PC-3 (cell line): ENCODE measurements around the gene GPANK1. TPM values are rescaled to one million over a fixed set of nuclear protein-coding genes. Genes with fewer than 3 reads are reported as not detected.

ENCODE experiments used
- ATAC-seq: fragments of 200-7000 bp; cut with Tn5 transposase; 2 replicates; pipeline ENCODE4 v1.9.1; 2020; ENCODE audit warnings: mild to moderate bottlenecking, moderate library complexity
- BruUV-seq: library from RNA; stranded (reverse); fragments of 400-500 nt; replicated peaks from 2 replicates; lab custom pipeline; 2021; lab: Mats Ljungman, UMichigan
- CTCF ChIA-PET: fragments of 300-600 bp; sonication (Branson Sonifier 250); formaldehyde crosslinking; loops from one replicate; lab custom pipeline; 2022; ENCODE audit warnings: antibody characterized with exemption; lab: Charles Lee
- POLR2A ChIA-PET: fragments of 300-600 bp; sonication (Branson Sonifier 250); formaldehyde crosslinking; loops from one replicate; lab custom pipeline; 2022; ENCODE audit warnings: antibody characterized with exemption; ENCODE audit not compliant: unreplicated experiment; lab: Charles Lee
- DNase-seq: peaks from one replicate; pipeline ENCODE4 v3.0.0-alpha.2; 2015
- H2AFZ ChIP-seq: fragments of 300-600 bp; sonication (generic); 2 replicates; pipeline ENCODE4 v1.6.0; 2016; ENCODE audit warnings: antibody characterized with exemption, low read length
- H3F3A ChIP-seq: fragments of 300-600 bp; sonication (generic); one replicate; pipeline ENCODE4 v1.6.0; 2017; ENCODE audit warnings: antibody characterized with exemption, low read length, control low read depth, mild to moderate bottlenecking; ENCODE audit not compliant: unreplicated experiment
- H3K27ac ChIP-seq: fragments of 300-600 bp; sonication (generic); 2 replicates; pipeline ENCODE4 v1.5.1; 2016; ENCODE audit warnings: mild to moderate bottlenecking, low read length
- H3K27me3 ChIP-seq: fragments of 300-600 bp; sonication (generic); 2 replicates; pipeline ENCODE4 v1.6.1; 2016; ENCODE audit warnings: low read length, mixed read lengths
- H3K36me3 ChIP-seq: fragments of 300-600 bp; sonication (generic); 2 replicates; pipeline ENCODE4 v1.6.1; 2016; ENCODE audit warnings: low read depth, mixed run types, low read length, mixed read lengths
- H3K4me1 ChIP-seq: fragments of 300-600 bp; sonication (generic); 2 replicates; pipeline ENCODE4 v1.5.1; 2016; ENCODE audit warnings: low read length; ENCODE audit not compliant: insufficient read depth
- H3K4me2 ChIP-seq: fragments of 300-600 bp; sonication (generic); 2 replicates; pipeline ENCODE4 v1.6.0; 2016; ENCODE audit warnings: low read length
- H3K4me3 ChIP-seq: fragments of 300-600 bp; sonication (generic); 2 replicates; pipeline ENCODE4 v1.5.1; 2016; ENCODE audit warnings: mild to moderate bottlenecking, low read length, mixed read lengths
- H3K79me2 ChIP-seq: fragments of 300-600 bp; sonication (generic); 2 replicates; pipeline ENCODE4 v1.6.1; 2017; ENCODE audit warnings: low read length, mixed read lengths
- H3K9ac ChIP-seq: fragments of 300-600 bp; sonication (generic); 2 replicates; pipeline ENCODE4 v1.6.0; 2016; ENCODE audit warnings: mild to moderate bottlenecking, low read length
- H3K9me2 ChIP-seq: fragments of 300-600 bp; sonication (generic); replicated peaks from 2 replicates; pipeline ENCODE4 v1.6.1; 2016; ENCODE audit warnings: mixed run types, low read length, mixed read lengths
- H3K9me3 ChIP-seq: fragments of 300-600 bp; sonication (generic); 2 replicates; pipeline ENCODE4 v1.6.1; 2016; ENCODE audit warnings: low read length, mixed read lengths
- H4K20me1 ChIP-seq: fragments of 300-600 bp; sonication (generic); 2 replicates; pipeline ENCODE4 v1.6.1; 2016; ENCODE audit warnings: low read length, mixed read lengths
- CTCF ChIP-seq: fragments of 300-600 bp; sonication (generic); conservative IDR thresholded peaks from 2 replicates; pipeline ENCODE4 v1.5.1; 2017; ENCODE audit warnings: antibody characterized with exemption, low read depth, mild to moderate bottlenecking, low read length
- EZH2 ChIP-seq: fragments of 300-600 bp; sonication (generic); IDR thresholded peaks from one replicate; pipeline ENCODE4 v1.6.1; 2017; ENCODE audit warnings: antibody characterized with exemption, mild to moderate bottlenecking, low read length; ENCODE audit not compliant: unreplicated experiment
- EZH2phosphoT487 ChIP-seq: fragments of 300-600 bp; sonication (generic); IDR thresholded peaks from 2 replicates; pipeline ENCODE4 v1.6.1; 2018; ENCODE audit warnings: mild to moderate bottlenecking, antibody characterized with exemption, low read length, borderline replicate concordance
- intact Hi-C: fragments of 100-400 bp; cut with micrococcal nuclease; formaldehyde crosslinking; loops from 2 replicates; pipeline ENCODE4 v1.9.0; 2023
- total RNA-seq: library from RNA; depleted of rRNA; stranded (reverse); fragments of >200 nt; gene quantifications from 2 replicates; pipeline ENCODE4 v1.2.3, GENCODE V29; 2014

The GPANK1 gene
- total RNA-seq, 1 experiment from 2014 or later: 11.8 TPM

- Histone ChIP-seq H3K4me3 (peak overlapping the region; percentile 92), H3K27me3 (no peaks in the 10 kb centered on the region), H4K20me1 (no peaks in the 10 kb centered on the region), H3K36me3 (peaks cover 42% of the 10 kb centered on the region), H3K79me2 (peaks cover 52% of the 10 kb centered on the region), H3K4me1 (peaks cover 22% of the 10 kb centered on the region), H3K4me2 (peak overlapping the region; percentile 99), H2AFZ (peak overlapping the region; percentile 69), H3F3A (no peaks in the 10 kb centered on the region), H3K9me3 (no peaks in the 10 kb centered on the region), H3K27ac (peak overlapping the region; percentile 40), H3K9me2 (no peaks in the 10 kb centered on the region), H3K9ac (peak overlapping the region; percentile 96)
- DNase-seq (no peak), ATAC-seq (no peak)
- no peak for TF ChIP-seq EZH2
- no peak for TF ChIP-seq CTCF
- no peak for TF ChIP-seq EZH2phosphoT487
- CTCF ChIA-PET: interaction anchor here (0.6 kb wide), 1 partner anchor 75 kb away, joined by 5 read pairs; no protein-coding TSS in a partner anchor
- POLR2A ChIA-PET: interaction anchor here (0.7 kb wide), 1 partner anchor 55 kb away, joined by 6 read pairs; the partner anchor contains the start of gene LY6G6C
- TSS peak; percentile 44 for BruUV-seq
- intact Hi-C loops: loop anchor here (5.0 kb wide), 1 partner anchor 119 kb away; the partner anchor contains the start of genes ATP6V1G2 and NFKBIL1
These were observed 1.7 kb upstream of the GPANK1 start for GRCh38 chr6:31666337-31666965.

GRCh38 chr6:31665501-31666336, 922 bp upstream of the GPANK1 start, which contains the start of gene CSNK2B:
TSS of gene CSNK2B (plus strand) at chr6:31666080. CDS start at chr6:31666832, 752 bp downstream.
- peaks cover 37% of the 10 kb centered on the region for H3K36me3 ChIP-seq
- H3K9ac ChIP-seq: peak within 1 kb of the TSS; percentile 96
- intact Hi-C loops: loop anchor here (1.0 to 5.0 kb wide), 2 partner anchors 45 to 118 kb away; partner anchors contain the start of genes ATP6V1G2, NFKBIL1 and PRRC2A
- no peaks in the 10 kb centered on the region for H3F3A ChIP-seq
- peaks cover 27% of the 10 kb centered on the region for H3K4me1 ChIP-seq
- peak within 1 kb of the TSS; percentile 93 for H3K27ac ChIP-seq
- no peak for TF ChIP-seq EZH2
- no peak for TF ChIP-seq CTCF
- no peak for TF ChIP-seq EZH2phosphoT487
- peaks cover 52% of the 10 kb centered on the region for H3K79me2 ChIP-seq
- H3K27me3 ChIP-seq: no peaks in the 10 kb centered on the region
- H4K20me1 ChIP-seq: no peaks in the 10 kb centered on the region
- H3K4me2 ChIP-seq: peak within 1 kb of the TSS; percentile 99
- H3K9me3 ChIP-seq: no peaks in the 10 kb centered on the region
- H2AFZ ChIP-seq: peak within 1 kb of the TSS; percentile 75
- ATAC-seq: peak; percentile 80
- H3K4me3 ChIP-seq: peak within 1 kb of the TSS; percentile 92
- ChIA-PET POLR2A (interaction anchor here (0.7 to 0.8 kb wide), 3 partner anchors 56 to 162 kb away, joined by 4 to 7 read pairs (median 6); partner anchors contain the start of genes HSPA1B and LY6G6C), CTCF (no interaction called here)
- H3K9me2 ChIP-seq: no peaks in the 10 kb centered on the region
- DNase-seq: peak; percentile 97
- no TSS peak for BruUV-seq
